ENCODE results near the gene FIGLA.

Gene FIGLA

GRCh38 chr2:70750320-70750719 lies 40.1 kb downstream of the FIGLA start:
- no peak for DNase-seq (ENCODE audit: low spot score)
- in situ Hi-C loops (cut with MboI; ENCODE audit: low sequenced_read_pairs, unreplicated experiment) = no loop called here
- no peak for TF ChIP-seq CTCF (IDR thresholded peaks at IDR 0.05; ENCODE audit: borderline replicate concordance, control extremely low read depth, extremely low read depth, insufficient read depth, missing control alignments)

DNA sequence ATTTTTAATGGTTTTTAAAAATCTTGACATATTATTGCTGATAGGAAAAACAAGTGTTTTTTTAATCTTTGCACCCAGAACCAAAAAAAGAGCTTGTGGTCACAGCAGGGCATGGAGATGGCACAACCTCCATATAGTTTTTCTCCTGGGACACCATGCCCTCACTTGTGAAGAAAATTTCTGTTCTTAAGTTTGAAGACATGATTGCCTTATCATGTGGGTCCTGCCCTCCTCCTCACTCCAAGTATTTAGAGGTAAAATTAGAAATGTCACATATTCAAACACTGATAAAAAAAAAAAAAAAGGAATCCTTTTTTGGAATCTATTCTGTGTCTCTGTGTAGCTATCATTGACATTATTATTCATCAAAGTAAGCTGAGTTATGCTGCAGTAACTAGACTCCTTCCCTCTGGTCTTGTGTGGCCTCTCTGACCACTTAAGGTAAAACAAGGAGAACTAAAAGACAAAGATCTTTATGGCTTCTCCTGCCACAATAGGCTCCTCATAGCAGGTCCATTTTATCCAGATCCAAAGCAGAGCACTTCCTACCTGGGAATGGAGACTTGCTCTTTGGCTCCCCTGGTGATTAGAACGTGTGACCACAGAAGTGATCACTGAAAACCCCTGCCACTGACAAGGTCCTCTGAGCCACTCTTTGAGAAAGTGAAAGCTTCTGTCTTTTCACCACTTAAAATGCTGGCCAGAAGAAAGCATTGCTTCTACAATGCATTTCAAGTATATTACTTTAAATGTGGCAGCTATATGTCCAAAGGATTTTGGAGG lies 42.2 kb downstream of the FIGLA start:
- in situ Hi-C loops (cut with MboI; ENCODE audit: low sequenced_read_pairs, unreplicated experiment) = no loop called here
- no peak for TF ChIP-seq CTCF (IDR thresholded peaks at IDR 0.05; ENCODE audit: borderline replicate concordance, control extremely low read depth, extremely low read depth, insufficient read depth, missing control alignments)
- no peak for DNase-seq (ENCODE audit: low spot score)

DNA sequence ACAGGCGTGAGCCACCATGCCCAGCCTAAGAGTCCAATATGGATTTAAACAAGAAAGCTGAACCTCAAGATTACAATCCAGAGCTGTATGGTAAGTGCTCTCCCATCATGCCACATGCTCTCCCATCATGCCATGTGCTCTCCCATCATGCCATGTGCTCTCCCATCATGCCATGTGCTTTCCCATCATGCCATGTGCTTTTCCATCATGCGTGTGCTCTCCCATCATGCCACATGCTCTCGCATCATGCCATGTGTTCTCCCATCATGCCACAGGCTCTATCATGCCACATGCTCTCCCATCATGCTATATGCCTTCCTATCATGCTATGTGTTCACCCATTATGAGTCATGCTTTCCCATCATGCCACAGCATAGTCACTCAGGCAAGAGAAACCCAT lies 43.2 kb downstream of the FIGLA start:
- in situ Hi-C loops (cut with MboI; ENCODE audit: low sequenced_read_pairs, unreplicated experiment) = no loop called here
- no peak for TF ChIP-seq CTCF (IDR thresholded peaks at IDR 0.05; ENCODE audit: borderline replicate concordance, control extremely low read depth, extremely low read depth, insufficient read depth, missing control alignments)

DNA sequence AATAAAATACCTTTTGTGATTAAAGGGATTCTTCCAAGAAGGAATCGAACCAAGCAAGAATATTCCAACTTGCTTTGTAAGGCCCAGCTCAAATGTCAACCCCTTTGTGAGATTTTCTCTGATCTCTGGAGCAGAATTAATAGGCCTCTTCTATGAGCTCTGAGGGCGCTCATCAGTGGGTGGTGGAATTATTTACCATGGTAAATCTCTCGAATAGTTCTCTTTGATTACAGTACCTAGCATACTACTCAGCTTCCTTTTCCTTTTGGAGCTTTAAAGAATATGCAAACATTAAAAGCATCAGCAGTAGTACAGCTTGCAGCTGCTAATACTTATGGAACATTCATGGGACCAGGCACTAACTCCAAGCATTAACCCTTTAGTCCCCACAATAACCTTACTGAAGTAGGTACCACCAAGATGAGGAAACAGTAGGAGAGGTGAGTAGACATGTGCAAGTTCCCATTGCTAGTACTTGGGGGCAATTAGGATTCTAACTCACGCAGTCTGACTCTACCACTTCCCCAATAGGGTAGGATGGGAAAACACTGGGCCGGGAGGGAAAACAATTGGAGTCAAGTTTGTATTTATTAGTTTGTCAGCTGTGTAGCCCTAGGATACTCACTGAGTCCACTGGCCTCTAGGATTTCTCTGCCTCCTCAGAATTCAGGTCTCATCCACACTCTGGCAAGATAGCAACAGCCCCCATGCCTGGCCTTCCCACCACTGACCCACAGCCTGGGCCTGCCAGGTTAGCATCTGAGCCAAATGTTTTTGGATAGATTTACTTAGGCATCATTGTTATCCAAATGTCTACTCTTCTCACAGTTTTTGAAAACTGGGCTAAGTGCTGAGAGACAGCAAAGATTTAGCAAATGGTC lies 44.1 kb downstream of the FIGLA start:
- TF ChIP-seq CTCF (IDR thresholded peaks at IDR 0.05; ENCODE audit: borderline replicate concordance, control extremely low read depth, extremely low read depth, insufficient read depth, missing control alignments) = no peak
- in situ Hi-C loops (cut with MboI; ENCODE audit: low sequenced_read_pairs, unreplicated experiment) = no loop called here
- DNase-seq (ENCODE audit: low spot score) = no peak

More for the DNA sequence above, 43.2 kb downstream of the FIGLA start:
- no peak for DNase-seq (ENCODE audit: low spot score)

DNA sequence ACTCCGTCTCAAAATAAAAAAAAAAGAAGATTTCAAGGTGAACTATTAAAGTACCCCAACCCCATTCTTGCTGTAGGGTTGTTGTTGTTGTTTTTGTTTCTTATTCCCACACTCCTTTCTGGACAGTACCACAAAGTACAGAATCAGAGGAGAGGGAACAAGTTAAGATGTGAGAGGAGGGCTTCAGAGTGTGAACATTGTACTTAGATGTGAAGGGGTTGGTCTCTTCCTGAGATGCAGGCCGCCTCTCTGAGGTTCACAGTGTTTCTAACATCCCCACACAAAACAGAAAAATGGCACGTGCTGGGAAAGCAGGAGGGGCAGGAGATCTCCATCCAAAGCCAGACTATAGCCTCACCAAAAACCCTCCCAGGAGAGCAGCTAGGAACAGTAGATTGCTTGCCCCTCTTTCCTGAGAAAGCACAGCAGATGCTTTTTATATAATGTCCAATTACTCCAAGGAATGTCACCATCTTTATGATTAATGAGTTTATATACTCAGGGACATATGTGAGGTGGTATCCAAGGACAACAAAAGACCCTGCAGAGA lies 45.1 kb downstream of the FIGLA start:
- in situ Hi-C loops (cut with MboI; ENCODE audit: low sequenced_read_pairs, unreplicated experiment) = no loop called here
- DNase-seq (ENCODE audit: low spot score) = no peak
- TF ChIP-seq CTCF (IDR thresholded peaks at IDR 0.05; ENCODE audit: borderline replicate concordance, control extremely low read depth, extremely low read depth, insufficient read depth, missing control alignments) = no peak

- no peak for DNase-seq (ENCODE audit: low spot score)
- TF ChIP-seq CTCF (IDR thresholded peaks at IDR 0.05; ENCODE audit: borderline replicate concordance, control extremely low read depth, extremely low read depth, insufficient read depth, missing control alignments) = no peak
- in situ Hi-C loops (cut with MboI; ENCODE audit: low sequenced_read_pairs, unreplicated experiment) = no loop called here
These were observed 46.0 kb downstream of the FIGLA start for GRCh38 chr2:70744397-70744796.

All from GM13976 (cell line).